Anterior cingulate cortex (tissue), 58 donors: Measurements from ENCODE around the gene PCNX2.
"Not testable (repeated sequence)": the region's sequence is repeated elsewhere in the genome, so short reads cannot be mapped to it uniquely, and the experiment has no call there.

Experiments
- DNase-seq, 58 donors: peaks; one replicate each; lab custom pipeline; 2025; lab: John Stamatoyannopoulos, UW

Gene PCNX2

GRCh38 chr1:233114159-233114558 lies 181.4 kb downstream of the PCNX2 start:
- DNase-seq = no peak

- peak in 35 of 58 donors; percentile 3 to 62 (median 23) for DNase-seq
Observed at GRCh38 chr1:233113009-233113879, 182.3 kb downstream of the PCNX2 start.

DNA sequence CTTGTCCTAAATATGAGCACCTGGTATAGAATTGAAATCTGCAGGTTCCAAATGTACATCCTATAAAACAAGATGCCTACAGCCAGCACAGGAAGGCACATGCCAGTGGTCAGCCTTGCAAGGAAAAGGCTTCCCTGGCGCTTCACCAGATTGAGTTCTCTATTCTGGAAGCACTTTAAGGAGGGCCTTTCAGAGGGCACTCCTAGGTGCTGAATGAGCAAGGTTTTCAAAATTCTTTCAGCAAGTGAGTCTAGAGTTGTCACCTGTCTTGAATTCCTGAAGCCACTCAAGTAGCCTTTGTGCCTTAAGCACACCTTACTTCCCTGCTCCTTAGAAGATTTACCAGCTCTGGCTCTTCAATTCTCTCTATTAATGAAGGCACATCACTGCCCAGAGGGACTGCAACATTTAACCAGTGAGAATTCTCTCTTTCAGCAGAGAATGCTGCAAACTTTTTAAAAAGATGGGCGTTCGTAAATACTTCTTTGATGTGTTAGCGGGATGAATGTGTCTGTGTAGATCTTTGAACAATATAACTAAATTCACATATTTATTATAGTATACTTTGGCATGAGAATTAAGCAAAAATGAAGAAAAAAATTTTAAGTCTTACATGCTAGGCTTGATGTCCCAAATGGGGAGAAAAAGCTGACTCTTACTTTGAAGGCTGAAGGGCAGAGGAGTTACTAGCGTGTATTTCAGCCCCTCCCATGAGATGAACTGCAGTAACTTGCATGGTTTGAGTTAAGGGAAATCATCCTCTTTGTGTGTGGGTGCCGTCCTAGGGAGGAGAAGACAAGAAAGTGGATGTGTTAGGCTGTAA lies 183.1 kb downstream of the PCNX2 start:
- DNase-seq = no peak

- no peak for DNase-seq
Observed at GRCh38 chr1:233111731-233112130, 183.8 kb downstream of the PCNX2 start.

DNA sequence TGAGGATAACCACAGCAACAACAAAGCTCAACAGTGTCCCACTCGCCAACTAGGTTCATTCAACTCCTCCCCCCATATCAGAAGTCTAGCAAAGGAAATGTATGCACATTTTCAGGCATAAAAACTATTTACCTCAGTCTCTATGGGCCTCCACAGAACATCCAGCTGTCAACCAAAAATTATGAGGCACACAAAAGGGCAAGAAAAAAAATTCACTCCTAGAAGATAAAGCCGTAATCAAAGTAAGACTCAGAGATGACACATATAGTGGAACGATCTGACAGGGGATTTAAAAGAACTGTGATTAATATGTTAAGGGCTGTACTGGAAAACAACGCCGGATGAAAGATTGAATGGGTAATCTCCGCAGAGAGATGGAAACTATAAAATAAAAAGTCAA lies 186.4 kb downstream of the PCNX2 start:
- no peak for DNase-seq

DNA sequence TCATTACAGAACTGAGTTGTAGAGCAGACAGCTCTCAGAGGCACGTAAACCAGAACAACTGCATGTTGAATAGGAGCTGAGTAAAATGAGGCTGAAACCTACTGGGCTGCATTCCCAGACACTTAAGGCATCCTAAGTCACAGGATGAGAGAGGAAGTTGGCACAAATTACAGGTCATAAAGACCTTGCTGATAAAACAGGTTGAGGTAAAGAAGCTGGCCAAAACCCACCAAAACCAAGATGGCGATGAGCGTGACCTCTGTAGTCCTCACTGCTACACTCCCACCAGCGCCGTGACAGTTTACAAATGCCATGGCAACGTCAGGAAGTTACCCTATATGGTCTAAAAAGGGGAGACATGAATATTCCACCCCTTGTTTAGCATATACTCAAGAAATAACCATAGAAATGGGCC lies 187.8 kb downstream of the PCNX2 start:
- DNase-seq = not testable (repeated sequence)

GRCh38 chr1:233107130-233107660 lies 188.3 kb downstream of the PCNX2 start:
- DNase-seq = no peak

DNA sequence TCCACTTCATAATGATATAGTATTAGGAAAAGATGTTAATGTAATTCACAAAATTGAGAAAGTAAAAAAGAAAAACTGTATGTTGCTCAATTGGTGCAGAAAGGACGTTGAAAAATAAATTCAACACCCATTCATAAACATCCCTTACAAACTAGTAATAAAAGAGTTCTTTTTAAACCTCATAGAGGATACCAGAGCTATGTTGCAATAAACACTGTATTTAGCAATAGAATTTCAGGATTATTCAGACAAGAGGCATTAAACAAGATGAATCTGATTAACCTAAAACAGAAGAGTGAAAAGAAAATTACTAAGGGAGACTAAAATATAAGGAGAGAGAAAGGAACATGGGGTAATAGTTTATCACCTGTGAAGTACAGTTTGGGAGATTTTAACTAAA lies 190.3 kb downstream of the PCNX2 start:
- DNase-seq = no peak

DNA sequence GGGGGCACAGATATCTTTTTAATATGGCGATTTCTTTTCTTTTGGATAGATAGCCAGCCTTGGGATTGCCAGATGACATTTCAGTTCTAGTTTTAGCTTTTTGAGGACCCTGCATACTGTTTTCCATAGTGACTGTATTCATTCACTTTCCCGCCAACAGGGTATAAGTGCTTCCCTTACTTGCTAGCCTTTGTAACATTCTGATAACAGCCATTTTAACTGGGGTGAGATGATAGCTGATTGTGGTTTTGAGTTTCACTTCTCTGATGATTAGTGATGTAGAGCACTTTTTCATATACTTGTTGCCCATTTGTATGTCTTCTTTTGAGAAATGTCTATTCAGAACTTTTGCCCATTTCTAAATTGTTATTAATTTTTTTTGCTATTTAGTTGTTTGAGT lies 193.2 kb downstream of the PCNX2 start:
- DNase-seq = no peak

GRCh38 chr1:233097959-233098580 lies 197.5 kb downstream of the PCNX2 start:
- DNase-seq = no peak

DNA sequence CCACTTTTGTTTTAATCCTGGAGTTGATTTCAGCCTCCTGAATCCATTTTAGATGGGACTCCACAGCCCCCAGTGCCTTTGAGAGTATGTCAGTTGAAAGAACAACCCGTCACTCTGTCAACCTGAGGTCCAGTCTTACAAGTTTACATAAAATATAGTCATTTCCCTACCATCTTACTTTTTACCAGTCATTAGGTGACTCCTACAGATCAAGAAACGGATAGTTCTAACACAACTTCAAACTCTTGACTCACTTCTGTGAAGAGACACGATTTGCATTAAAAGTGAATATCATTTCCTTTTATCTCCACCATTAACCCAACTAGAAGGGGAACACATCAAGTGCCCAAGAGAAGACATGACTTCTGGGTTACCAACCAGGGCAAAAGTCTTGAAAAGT lies 198.0 kb downstream of the PCNX2 start:
- no peak for DNase-seq

GRCh38 chr1:233094691-233095090 lies 200.8 kb downstream of the PCNX2 start:
- peak in 8 of 58 donors; percentile 7 to 76 (median 14) for DNase-seq

DNA sequence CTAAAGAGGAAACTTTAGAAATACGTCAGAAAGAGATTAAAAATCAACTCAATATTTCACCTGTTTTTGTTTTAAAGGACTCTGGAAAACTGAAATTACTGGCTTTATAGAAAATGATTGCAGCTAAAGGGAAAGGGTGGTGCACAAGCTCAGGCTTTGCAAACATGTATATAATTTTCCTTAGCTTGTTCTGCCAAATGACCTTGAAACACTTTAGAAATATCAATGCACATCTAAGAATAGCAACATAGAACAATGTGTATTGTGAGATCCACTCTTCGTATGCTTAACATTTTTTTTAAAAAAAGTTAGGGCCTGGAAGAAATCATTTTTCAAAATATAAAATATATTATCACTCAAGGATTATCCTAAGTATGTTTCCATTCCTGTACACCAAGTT lies 201.3 kb downstream of the PCNX2 start:
- DNase-seq = no peak

GRCh38 chr1:233090746-233091494 lies 204.6 kb downstream of the PCNX2 start:
- DNase-seq = no peak

- DNase-seq = no peak
Observed at GRCh38 chr1:233089251-233089650, 206.3 kb downstream of the PCNX2 start.

DNA sequence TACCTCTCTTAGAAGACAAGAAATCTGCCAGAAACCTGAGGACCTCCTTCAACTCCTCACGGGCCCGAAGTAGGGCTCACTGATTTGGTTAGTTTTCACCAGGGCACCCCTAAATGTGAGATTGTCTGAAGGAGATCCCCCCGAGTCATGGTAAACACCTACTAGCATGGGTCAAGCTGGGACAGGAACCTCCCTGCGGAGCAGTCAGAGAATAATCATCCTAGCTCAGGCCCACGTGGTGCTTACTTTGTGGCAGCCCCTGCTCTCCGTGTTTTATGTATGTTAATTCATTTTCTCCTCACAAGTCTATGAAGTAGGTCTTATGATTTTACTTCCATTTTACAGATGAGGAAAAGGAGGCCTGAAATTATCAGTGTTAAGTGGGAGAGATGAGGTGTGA lies 206.9 kb downstream of the PCNX2 start:
- DNase-seq = no peak

DNA sequence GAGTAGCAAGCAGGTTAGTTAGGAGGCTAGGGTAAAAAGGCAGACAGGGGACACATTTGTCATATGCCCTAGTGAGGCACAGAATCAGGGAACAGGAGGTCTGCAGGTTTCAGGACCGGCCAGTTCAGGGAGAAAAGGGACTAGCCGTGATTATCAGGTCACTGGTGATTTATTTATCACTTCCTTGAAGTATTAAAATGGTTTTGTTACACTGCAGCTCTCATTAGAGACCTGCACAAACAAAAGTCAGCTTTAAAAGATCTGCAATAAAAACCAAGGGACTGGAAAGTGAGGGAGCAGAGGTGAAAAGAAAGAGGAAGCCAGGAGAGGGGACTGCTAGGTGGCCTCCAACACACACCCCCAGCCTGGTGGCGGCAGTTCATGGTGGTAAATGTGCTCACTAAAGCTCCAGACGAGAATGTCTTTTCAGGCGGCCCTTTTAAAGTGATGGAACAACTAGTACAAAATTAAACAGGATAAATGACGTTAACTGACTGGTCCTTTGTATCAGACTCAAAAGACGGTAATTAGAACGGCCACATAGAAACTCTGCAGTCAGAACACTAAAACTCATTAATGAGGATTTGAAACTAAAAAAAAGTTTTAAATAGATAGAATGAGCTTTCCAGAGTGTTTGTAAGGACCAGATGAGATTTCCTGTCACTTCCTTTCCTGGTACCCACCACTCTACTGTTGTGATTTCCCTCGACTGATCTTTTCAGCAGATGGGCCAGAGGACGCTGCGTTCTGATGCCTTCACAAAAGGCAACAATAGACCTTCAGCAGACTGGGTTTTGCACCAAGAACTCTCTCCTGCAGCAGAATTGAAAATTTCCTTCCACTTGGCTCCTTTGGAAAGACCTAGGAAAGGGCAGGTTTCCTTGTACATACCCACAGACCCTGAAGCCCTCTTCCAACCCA lies 208.3 kb downstream of the PCNX2 start:
- peak in 34 of 58 donors; percentile 3 to 76 (median 18) for DNase-seq

DNA sequence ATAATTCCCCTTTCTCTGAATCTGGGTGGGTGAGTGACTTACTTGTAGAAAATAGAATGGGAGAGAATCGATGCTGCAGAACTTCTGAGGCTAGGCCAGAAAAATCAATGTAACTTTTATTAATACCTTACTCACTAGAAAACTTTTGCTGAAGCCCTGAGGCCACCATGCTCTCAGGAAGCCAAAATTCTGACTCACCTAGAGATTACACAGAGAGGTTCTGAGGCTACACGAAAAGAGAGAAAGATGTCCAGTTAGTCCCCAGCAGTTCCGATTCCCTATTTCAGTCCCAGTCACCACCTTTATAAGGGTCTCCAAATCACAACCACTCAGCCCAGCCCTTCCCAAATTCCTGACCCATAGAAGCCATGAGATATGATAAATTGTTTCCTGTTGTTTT lies 210.0 kb downstream of the PCNX2 start:
- DNase-seq = no peak
